Smooth muscle cell of the coronary artery (primary cell): ENCODE measurements around the gene CST3. TPM values are rescaled to one million over a fixed set of nuclear protein-coding genes. Genes with fewer than 3 reads are reported as not detected.

Experiments
- total RNA-seq: library from RNA; depleted of rRNA; stranded (reverse); fragments of >200 nt; gene quantifications from 2 replicates; pipeline ENCODE4 v1.2.3, GENCODE V29; 2014; ENCODE audit warnings: low replicate concordance

CST3 gene
- total RNA-seq = 189 and 222 TPM in 2 replicates

GRCh38 chr20:23637282-23638221, at the start of gene CST3:
CST3 (minus strand) TSS chr20:23637955; CDS start chr20:23637862, 93 bp downstream.

GRCh38 chr20:23605867-23606651, 31.7 kb downstream of the CST3 start, which contains the start of gene CST9:
CST9 (minus strand) TSS chr20:23605917; CDS start chr20:23605864, 53 bp downstream.

Other genes starting within 250 kb of the CST3 start
- 7.5 and 7.8 TPM in 2 replicates for gene NAPB, start 216.5 kb downstream of the CST3 start, total RNA-seq
- not detected in 2 replicates for gene CSTL1, start 198.3 kb downstream of the CST3 start, total RNA-seq
- not detected in 2 replicates for gene CST11, start 185.1 kb downstream of the CST3 start, total RNA-seq
- not detected in 2 replicates for gene CST8, start 146.8 kb downstream of the CST3 start, total RNA-seq
- not detected in 2 replicates for gene CST9L, start 69.5 kb downstream of the CST3 start, total RNA-seq
- gene CST9, start 32.0 kb downstream of the CST3 start, total RNA-seq = not detected in 2 replicates
- gene CST4, start 51.1 kb upstream of the CST3 start, total RNA-seq = 0.60 TPM in 1 of 2 replicates, not detected in the other
- gene CST1, start 113.0 kb upstream of the CST3 start, total RNA-seq = 49.8 TPM in 1 of 2 replicates, not detected in the other
- gene CST2, start 188.8 kb upstream of the CST3 start, total RNA-seq = not detected in 2 replicates
- gene CST5, start 241.8 kb upstream of the CST3 start, total RNA-seq = not detected in 2 replicates